ENCODE results near the gene GNMT. TPM values are rescaled to one million over a fixed set of nuclear protein-coding genes. Genes with fewer than 3 reads are reported as not detected.
"Not testable (repeated sequence)": the region's sequence is repeated elsewhere in the genome, so short reads cannot be mapped to it uniquely, and the experiment has no call there.

The GNMT gene
- total RNA-seq, 1 donor from 2014 or later = 1.7 TPM

DNA sequence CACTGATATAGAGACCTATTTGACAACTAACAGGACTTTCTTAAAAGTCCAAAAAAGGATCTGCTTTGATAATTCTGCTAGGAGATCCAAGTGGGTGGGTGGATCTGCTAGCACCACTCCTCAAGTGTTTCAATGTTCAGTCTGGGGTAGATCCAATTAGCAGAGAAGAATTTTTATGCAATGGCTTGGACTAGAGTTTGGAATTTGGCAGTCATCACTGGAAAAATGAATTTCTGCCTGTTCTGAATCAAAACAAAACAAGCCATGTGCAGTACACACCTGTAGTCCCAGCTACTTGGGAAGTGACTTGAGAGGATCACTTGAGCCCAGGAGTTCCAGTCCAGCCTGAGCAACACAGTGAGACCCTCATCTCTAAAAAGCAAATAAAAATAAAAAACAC, 12.6 kb upstream of the GNMT start:
- peaks cover 6% of the 10 kb centered on the region for H3K36me3 Mint-ChIP-seq
- no peak overlapping the region for H3K27ac Mint-ChIP-seq
- DNase-seq (ENCODE audit: low spot score in 2 of 2, unreplicated experiment in 2 of 2) = no peak
- no peaks in the 10 kb centered on the region for H3K9me3 Mint-ChIP-seq
- no peaks in the 10 kb centered on the region for H3K4me1 Mint-ChIP-seq
- no peak overlapping the region for H3K4me3 Mint-ChIP-seq
- TF ChIP-seq, protein P1, sequence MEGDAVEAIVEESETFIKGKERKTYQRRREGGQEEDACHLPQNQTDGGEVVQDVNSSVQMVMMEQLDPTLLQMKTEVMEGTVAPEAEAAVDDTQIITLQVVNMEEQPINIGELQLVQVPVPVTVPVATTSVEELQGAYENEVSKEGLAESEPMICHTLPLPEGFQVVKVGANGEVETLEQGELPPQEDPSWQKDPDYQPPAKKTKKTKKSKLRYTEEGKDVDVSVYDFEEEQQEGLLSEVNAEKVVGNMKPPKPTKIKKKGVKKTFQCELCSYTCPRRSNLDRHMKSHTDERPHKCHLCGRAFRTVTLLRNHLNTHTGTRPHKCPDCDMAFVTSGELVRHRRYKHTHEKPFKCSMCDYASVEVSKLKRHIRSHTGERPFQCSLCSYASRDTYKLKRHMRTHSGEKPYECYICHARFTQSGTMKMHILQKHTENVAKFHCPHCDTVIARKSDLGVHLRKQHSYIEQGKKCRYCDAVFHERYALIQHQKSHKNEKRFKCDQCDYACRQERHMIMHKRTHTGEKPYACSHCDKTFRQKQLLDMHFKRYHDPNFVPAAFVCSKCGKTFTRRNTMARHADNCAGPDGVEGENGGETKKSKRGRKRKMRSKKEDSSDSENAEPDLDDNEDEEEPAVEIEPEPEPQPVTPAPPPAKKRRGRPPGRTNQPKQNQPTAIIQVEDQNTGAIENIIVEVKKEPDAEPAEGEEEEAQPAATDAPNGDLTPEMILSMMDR (IDR thresholded peaks at IDR 0.05; ENCODE audit: unreplicated experiment) = no peak
- H3K27me3 Mint-ChIP-seq (ENCODE audit: low read depth) = no peaks in the 10 kb centered on the region

DNA sequence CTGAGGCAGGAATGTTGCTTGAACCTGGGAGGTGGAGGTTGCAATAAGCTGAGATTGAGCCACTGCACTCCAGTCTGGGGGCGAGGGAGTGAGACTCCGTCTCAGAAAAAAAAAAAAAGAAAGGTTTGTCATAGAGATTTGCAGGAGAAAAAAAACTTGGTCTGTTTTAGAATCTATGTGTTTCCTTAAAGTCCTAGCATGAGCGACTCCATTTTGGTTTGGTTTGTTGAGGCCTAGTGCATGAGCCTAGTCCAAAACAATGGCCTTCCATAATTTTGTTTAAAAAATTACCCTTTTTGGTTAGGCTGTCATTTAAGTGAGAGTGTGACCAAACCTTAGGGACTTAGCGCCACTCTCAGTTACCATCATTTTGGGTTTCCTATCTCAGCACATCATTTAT, 8.2 kb upstream of the GNMT start:
- Mint-ChIP-seq H3K27me3 (ENCODE audit: low read depth) (no peaks in the 10 kb centered on the region), H3K27ac (no peak overlapping the region), H3K4me3 (no peak overlapping the region), H3K9me3 (no peaks in the 10 kb centered on the region), H3K4me1 (no peaks in the 10 kb centered on the region), H3K36me3 (peaks cover 2% of the 10 kb centered on the region)
- TF ChIP-seq, protein P1 (IDR thresholded peaks at IDR 0.05; ENCODE audit: unreplicated experiment) = no peak
- no peak for DNase-seq (ENCODE audit: low spot score in 2 of 2, unreplicated experiment in 2 of 2)

DNA sequence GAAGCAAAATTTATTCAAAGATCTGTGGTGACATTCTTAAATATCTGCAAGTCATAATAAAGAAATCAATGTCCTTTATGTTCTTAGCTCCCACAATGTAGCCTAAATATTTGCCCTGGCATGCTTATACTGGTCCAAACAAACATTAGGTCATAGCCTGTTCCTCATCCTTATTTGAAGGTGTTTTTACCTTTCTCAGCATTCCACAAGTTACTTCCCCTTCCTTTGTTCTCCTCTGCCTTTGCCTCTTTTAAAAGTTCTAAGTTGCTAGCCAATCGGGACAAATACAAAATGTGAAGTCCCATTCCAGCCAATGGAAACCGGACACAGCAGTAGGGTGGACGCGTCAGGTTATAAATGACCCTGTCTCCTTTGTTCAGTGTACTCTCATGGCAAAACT, 6.1 kb upstream of the GNMT start:
- H3K4me1 Mint-ChIP-seq = not testable (repeated sequence)

DNA sequence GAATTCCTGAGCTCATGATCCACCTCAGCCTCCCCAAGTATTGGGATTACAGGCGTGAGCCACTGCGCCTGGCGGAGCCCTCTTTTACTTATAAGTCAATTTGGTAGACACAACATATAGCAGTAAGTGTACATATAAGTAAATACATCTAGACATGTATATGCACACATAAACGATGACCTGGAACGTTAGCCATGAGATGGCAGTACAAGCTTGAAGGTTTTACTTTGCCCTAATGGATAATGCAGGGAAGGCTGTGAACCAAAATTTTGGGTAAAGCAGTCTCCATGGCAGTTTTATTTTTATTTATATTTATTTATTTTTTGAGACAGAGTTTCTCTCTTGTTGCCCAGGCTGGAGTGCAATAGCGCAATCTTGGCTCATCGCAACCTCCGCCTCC, 2.4 kb upstream of the GNMT start:
- Mint-ChIP-seq H3K9me3 (no peaks in the 10 kb centered on the region), H3K27ac (no peak overlapping the region), H3K27me3 (ENCODE audit: low read depth) (peaks cover 35% of the 10 kb centered on the region), H3K4me1 (peaks cover 13% of the 10 kb centered on the region), H3K36me3 (peaks cover 15% of the 10 kb centered on the region), H3K4me3 (no peak overlapping the region)
- TF ChIP-seq, protein P1 (IDR thresholded peaks at IDR 0.05; ENCODE audit: unreplicated experiment) = no peak
- no peak for DNase-seq (ENCODE audit: low spot score in 2 of 2, unreplicated experiment in 2 of 2)

More for the DNA sequence above, 6.1 kb upstream of the GNMT start:
- not testable (repeated sequence) for H3K4me3 Mint-ChIP-seq; H3K27ac Mint-ChIP-seq; DNase-seq (ENCODE audit: low spot score in 2 of 2, unreplicated experiment in 2 of 2); H3K36me3 Mint-ChIP-seq; H3K27me3 Mint-ChIP-seq (ENCODE audit: low read depth); H3K9me3 Mint-ChIP-seq

DNA sequence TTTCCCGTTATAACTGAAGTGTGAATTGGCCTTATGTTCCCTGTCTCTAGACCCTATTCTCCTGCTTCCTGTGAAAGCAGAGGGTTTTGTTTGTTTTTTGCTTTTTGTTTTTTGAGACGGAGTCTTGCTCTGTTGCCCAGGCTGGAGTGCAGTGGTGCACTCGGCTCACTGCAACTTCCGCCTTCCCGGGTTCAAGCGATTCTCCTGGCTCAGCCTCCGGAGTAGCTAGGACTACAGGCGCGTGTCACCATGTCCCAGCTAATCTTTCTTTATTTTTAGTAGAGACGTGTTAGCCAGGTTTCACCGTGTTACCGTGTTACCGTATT, 674 bp upstream of the GNMT start:
- Mint-ChIP-seq H3K4me3 (peak overlapping the region; percentile 74), H3K27ac (no peak overlapping the region), H3K36me3 (peaks cover 19% of the 10 kb centered on the region), H3K9me3 (no peaks in the 10 kb centered on the region), H3K27me3 (ENCODE audit: low read depth) (peaks cover 35% of the 10 kb centered on the region), H3K4me1 (peaks cover 13% of the 10 kb centered on the region)
- no peak for DNase-seq (ENCODE audit: low spot score in 2 of 2, unreplicated experiment in 2 of 2)
- TF ChIP-seq, protein P1 (IDR thresholded peaks at IDR 0.05; ENCODE audit: unreplicated experiment) = no peak

DNA sequence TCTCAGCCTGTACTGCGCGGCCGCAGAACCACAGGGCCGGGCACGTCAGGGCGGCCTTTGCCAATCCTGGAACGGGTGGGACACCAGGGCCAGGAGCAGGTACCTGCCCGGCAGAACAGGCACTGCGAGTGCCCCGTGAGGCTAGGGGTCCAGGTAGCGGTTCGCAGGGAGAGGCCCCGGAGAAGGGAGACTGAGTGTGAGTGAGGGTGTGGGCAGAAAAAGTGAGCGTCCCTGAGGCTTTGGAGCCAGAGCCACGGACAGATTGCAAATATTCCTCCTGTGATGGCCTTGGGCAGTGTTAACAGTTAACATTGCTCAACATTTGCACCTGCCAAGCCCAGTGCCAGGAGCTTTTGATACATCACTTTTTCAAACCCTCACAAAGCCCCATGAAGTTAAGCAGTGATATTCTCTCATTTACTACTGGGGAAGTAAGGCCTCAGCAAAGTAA, 491 bp downstream of the GNMT start:
- H3K4me3 Mint-ChIP-seq = peak overlapping the region; percentile 74
- peaks cover 13% of the 10 kb centered on the region for H3K4me1 Mint-ChIP-seq
- H3K27ac Mint-ChIP-seq = no peak overlapping the region
- H3K27me3 Mint-ChIP-seq (ENCODE audit: low read depth) = peaks cover 35% of the 10 kb centered on the region
- no peak for DNase-seq (ENCODE audit: low spot score in 2 of 2, unreplicated experiment in 2 of 2)
- TF ChIP-seq, protein P1 (IDR thresholded peaks at IDR 0.05; ENCODE audit: unreplicated experiment) = no peak
- H3K9me3 Mint-ChIP-seq = no peaks in the 10 kb centered on the region
- peaks cover 19% of the 10 kb centered on the region for H3K36me3 Mint-ChIP-seq

All from mesothelial cell of epicardium (in vitro differentiated cells).